Stimulated activated CD4-positive, alpha-beta T cell treated with anti-CD3 and anti-CD28 coated beads, Interleukin-4, amount 100 ng/mL, for 24 hours (primary cell): ENCODE measurements around the gene RNF208.
"Not testable (repeated sequence)": the region's sequence is repeated elsewhere in the genome, so short reads cannot be mapped to it uniquely, and the experiment has no call there.

ENCODE experiments used
- DNase-seq: peaks from one replicate; pipeline ENCODE4 v3.0.0-alpha.2; 2020

Gene RNF208

GRCh38 chr9:137252555-137253506, 30.8 kb upstream of the RNF208 start:
- no peak for DNase-seq

DNA sequence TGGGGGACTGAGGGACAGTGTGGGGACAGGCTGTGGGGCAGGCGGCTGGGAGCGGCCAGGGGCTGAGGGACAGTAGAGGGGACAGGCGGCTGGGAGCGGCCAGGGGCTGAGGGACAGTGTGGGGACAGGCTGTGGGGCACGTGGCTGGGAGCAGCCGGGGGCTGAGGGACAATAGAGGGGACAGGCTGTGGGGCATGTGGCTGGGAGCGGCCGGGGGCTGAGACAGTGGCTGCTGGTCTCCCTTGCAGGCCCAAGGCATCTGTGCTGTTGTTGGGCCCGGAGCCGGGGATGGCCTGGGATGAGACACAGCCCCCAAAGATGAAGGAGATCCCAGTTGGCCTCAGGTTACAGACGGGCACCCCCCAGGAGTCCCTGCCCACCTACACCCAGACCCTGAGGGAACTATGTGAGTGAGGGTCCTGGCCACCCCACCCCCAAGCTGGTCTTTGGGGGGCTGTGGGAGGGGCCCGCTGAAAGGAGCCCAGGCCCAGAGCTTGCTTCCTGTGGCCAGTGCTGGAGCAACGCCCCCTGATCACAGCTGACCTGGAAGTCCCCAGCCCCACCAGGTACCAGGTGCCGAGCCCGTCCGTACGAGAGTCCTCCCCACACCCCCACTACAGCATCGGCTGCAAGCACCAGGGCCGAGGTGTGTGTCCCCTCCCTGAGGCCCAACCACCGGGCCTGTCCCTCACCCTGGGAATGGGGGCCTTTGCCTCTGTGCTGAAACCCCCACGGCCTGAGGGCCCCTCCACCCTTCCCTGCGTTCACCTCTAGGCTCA, 29.6 kb upstream of the RNF208 start:
- no peak for DNase-seq

GRCh38 chr9:137251194-137251461, 29.1 kb upstream of the RNF208 start, which contains the start of gene STPG3:
STPG3 (plus strand) TSS chr9:137251286; CDS start chr9:137251287, 1 bp downstream.
- no peak for DNase-seq

- no peak for DNase-seq
Observed at GRCh38 chr9:137250329-137251193, 28.5 kb upstream of the RNF208 start.

DNA sequence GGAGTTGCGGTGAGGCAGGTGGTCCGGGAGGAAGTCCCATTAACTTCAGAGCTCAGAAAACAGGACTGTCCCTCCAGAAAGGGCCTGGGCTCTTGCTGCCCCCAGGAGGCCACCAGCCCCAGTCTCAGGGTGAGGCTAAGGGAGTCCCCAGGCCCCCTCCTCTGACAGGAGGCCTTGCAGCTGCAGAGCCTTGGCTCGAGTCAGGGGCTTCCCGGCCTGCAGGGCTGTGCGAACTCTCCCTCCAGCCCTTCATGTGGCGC, 25.8 kb upstream of the RNF208 start:
- DNase-seq = no peak

DNA sequence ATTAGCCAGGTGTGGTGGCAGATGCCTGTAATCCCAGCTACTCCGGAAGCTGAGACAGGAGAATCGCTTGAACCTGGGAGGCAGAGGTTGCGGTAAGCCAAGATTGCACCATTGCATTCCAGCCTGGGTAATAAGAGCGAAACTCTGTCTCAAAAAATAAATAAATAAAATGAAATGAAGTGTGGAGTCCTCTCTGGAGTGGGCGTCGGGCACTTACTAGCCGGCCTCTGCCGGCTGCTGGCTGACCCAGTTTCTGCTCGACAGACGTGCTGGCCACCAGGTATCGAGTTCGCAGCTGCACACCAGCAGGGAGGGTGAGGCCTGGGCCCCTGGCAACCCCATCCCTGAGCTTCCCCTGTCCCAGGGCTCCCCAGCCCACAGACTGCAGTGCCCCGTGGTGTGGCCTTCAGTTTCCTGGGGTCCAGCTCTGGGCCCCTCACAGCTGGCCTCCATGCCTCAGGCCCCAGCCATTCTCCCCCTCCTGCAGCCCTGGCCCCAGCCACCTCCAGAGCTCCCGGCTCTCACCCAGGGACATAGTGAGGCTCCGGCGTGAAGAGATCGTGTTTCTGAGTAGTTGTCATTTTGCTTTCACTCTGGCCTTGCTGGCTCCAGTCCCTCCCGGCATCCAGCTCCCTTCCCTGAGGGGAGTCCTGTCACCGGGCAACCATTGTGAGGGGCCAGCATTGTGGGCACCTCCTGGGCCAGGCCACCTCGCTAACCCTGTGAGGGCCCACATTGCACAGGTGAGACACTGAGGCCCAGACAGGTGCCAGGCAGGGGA, 25.3 kb upstream of the RNF208 start:
- DNase-seq = no peak

DNA sequence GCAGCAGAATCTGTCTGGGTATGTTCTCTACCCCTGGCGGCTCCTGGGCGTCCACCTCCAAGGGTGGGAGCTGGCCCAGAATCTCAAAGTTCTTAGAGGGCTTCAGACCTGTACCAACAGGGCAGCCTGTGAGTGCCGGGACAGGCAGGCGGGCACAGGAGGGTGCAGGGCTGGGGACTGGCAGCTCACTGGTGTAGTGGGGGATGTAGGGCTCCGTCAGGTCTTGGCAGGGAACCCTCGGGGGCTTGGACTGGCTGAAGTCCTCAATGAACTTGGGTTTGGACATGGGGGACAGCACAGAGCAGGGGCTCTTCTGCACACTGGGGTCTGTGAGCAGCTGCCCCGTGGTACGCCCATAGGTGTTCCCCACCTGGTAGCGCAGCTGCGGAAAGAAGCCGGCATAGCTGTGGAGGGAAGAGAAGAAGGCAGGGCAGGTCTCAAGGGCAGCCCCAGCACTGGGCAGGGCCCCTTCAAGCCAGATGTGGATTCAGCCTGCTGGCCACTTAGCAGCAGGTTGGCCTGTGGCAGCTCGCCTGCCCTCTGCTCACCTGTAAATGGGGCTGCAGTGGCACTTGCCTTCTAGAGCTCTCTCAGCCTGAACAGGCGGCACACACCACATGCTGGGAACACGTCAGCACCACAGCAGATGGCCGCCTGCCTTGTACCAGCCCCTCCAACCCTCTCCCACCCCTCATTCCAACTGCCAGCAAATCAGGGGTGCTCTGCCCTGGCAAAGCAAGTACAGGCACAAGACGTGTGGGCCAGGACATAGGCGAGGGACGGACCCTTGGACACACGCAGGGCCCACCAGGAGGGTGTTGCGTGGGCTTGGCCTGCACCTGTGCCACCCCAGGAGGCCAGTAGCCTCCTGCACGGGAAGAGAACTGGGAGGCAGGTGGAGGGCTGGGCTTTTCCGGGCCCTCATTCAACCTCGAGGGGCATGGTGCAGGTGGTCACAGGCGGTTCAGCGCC, 23.7 kb upstream of the RNF208 start:
- DNase-seq = no peak

DNA sequence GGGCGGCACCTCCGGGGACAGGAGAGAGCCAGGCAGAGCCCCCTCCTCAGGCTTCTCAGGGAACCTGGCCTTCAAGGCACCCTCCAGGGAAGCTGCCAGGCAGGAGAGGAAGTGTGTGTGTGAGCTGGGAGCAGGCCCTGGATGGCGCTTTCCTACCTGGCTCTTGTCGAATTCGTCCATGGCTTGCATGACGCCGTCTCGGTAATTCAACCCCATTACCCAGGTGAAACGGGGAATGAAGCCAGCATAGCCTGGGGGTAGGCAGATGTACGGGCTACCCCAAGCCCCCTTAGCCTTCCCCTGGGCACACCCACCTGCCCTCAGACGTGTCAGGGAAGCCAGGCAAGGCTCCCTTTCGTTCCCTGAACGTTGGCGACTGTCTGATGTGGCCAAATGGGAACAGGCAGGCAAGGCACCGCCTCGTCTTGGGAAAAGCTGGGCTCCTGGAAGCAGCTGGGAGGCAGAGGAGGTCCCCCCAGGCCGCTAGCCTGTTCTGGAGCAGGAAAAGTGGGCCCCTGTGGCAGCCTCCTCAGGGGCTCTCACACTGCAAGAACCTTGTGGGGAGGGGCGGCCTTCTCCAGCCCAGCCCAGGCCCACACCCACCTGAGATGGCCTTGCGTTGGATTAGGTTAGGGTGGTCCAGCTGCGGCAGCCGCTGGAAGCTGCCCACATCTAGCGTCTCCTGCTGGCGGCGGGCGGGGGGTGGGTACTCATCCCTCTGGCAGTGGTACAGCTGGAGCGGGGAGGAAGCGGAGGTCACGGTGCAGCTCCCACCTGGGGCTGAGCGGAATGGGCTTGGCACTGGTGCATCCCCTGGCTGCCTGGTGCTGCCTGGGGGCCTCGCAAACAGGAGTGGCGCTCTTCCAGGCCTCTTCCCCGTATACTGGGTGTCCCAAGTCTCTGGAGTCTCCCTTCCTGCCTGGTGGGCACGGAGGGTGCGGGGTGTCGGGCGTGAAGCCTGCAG, 22.7 kb upstream of the RNF208 start:
- no peak for DNase-seq

GRCh38 chr9:137243626-137244485, 21.8 kb upstream of the RNF208 start:
- DNase-seq = no peak

DNA sequence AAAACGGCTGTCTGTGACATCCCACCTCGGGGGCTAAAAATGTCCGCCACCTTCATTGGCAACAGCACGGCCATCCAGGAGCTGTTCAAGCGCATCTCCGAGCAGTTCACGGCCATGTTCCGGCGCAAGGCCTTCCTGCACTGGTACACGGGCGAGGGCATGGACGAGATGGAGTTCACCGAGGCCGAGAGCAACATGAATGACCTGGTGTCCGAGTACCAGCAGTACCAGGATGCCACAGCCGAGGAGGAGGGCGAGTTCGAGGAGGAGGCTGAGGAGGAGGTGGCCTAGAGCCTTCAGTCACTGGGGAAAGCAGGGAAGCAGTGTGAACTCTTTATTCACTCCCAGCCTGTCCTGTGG, 21.2 kb upstream of the RNF208 start:
- DNase-seq = not testable (repeated sequence)

- DNase-seq = no peak
Observed at GRCh38 chr9:137242269-137243203, 20.5 kb upstream of the RNF208 start.

DNA sequence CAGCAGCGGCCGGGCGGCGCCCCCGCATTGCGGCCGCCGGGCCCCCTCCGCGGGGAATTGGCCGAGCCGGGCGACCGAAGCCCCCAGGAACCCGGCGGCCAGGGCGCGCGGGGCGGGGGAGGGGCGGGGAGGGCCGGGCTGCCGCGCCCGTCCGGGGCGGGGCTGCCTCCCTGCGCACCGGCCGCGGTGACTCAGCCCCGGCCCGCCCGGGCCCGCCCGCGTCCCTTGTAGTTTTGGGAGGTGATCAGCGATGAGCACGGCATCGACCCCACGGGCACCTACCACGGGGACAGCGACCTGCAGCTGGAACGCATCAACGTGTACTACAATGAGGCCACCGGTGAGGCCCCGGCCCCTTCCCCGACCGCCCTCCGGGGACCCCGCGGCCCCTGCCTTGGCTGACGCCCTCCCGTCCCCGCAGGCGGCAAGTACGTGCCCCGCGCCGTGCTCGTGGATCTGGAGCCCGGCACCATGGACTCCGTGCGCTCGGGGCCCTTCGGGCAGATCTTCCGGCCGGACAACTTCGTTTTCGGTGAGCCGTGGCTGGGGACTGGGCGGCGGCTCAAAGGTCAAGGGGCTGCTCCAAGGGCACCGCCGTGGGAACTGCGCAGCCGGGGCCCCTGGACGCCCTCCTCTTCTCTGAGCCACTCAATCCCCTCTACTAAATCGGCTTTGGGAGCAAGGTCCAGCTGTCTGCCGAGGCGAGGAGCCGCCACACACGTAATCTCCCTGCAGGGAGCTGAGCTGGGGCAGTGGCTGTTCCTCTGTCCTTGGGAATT, 19.6 kb upstream of the RNF208 start:
- peak; percentile 73 for DNase-seq

GRCh38 chr9:137240841-137241489, 18.9 kb upstream of the RNF208 start, which contains the start of gene TUBB4B:
TUBB4B (plus strand) TSS chr9:137241287; CDS start chr9:137241361, 74 bp downstream.
- DNase-seq = peak; percentile 98

DNA sequence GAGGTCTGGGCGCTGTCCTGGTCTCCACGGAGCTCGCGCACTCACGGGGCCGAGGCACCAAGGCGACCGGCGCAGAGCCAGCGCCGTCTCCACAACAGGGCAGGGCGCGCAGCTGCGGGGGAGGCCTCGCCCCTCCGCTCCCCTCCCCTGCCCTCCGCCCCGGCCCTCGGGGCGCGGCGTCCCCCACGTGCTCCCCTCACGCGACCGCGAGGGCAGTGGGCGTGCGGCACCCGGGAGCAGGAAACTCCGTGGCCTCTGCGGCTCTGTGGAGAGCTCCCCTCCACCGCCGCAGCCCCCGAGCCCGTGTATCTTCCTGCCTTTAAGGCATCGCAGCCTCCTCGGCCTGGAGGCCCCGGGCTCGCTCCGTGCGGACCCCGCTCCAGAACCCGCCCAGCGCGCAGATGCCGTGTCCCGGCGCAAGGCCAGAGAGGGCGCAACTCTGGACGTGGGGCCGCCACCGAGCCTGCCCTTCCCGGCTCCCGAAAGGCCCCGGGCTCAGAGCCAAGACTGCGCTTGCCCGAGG, 18.3 kb upstream of the RNF208 start:
- DNase-seq = peak; percentile 67

DNA sequence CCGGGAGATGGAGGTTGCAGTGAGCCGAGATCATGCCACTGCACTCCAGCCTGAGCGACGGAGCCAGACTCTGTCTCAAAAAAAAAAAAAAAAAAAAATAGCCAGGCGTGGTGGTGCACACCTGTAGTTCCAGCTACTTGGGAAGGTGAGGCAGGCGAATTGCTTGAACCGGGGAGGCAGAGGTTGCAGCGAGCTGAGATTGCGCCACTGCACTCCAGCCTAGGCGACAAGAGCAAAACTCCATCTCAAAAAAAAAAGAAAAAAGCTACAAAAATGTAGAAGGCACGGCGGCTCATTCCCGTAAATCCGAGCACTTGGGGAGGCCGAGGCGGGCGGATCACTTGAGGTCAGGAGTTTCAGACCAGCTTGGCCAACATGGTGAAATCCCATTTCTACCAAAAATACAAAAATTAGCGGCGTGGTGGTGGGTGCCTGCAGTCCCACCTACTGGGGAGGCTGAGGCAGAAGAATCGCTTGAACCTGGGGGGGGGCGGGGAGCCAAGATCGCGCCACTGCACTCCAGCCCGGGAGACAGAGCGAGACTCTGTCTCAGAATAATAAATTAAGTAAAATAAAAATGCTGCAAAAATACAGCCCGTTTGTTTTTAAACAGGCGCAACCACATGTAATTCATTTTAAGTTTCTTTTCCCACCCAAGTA, 17.6 kb upstream of the RNF208 start:
- DNase-seq = not testable (repeated sequence)
